GM19099 (cell line): ENCODE data around the gene SLC16A9.

Source experiments
- POLR2A ChIP-seq: IDR thresholded peaks from 3 replicates; pipeline ENCODE4 v1.6.1; 2011; ENCODE audit warnings: low read depth; ENCODE audit not compliant: insufficient read length; ENCODE audit errors: extremely low read depth

The SLC16A9 gene

GRCh38 chr10:59709395-59710125 is at the start of gene SLC16A9:
TSS of gene SLC16A9 (minus strand) at chr10:59709850. CDS start at chr10:59684291, 25,559 bp downstream.
- TF ChIP-seq POLR2A: peak; percentile 33

- TF ChIP-seq POLR2A: no peak
Measured at GRCh38 chr10:59757966-59758365, 48.3 kb upstream of the SLC16A9 start.

- TF ChIP-seq POLR2A: no peak
Measured at GRCh38 chr10:59754951-59755350, 45.3 kb upstream of the SLC16A9 start.

GRCh38 chr10:59753267-59753666 is 43.6 kb upstream of the SLC16A9 start, which contains the start of gene MRLN:
TSS of gene MRLN (minus strand) at chr10:59753455.
- no peak for TF ChIP-seq POLR2A

GRCh38 chr10:59752278-59752940 is 42.8 kb upstream of the SLC16A9 start:
- no peak for TF ChIP-seq POLR2A

- no peak for TF ChIP-seq POLR2A
Measured at GRCh38 chr10:59750155-59750945, 40.7 kb upstream of the SLC16A9 start.

GRCh38 chr10:59748834-59749233 is 39.2 kb upstream of the SLC16A9 start:
- TF ChIP-seq POLR2A: no peak

GRCh38 chr10:59745163-59745650 is 35.6 kb upstream of the SLC16A9 start:
- no peak for TF ChIP-seq POLR2A

GRCh38 chr10:59741583-59741982 is 31.9 kb upstream of the SLC16A9 start:
- TF ChIP-seq POLR2A: no peak

GRCh38 chr10:59741048-59741447 is 31.4 kb upstream of the SLC16A9 start:
- no peak for TF ChIP-seq POLR2A

GRCh38 chr10:59736749-59737148 is 27.1 kb upstream of the SLC16A9 start:
- TF ChIP-seq POLR2A: no peak

- TF ChIP-seq POLR2A: no peak
Measured at GRCh38 chr10:59735296-59735695, 25.6 kb upstream of the SLC16A9 start.

- no peak for TF ChIP-seq POLR2A
Measured at GRCh38 chr10:59734014-59734462, 24.4 kb upstream of the SLC16A9 start.

GRCh38 chr10:59724098-59724938 is 14.7 kb upstream of the SLC16A9 start:
- TF ChIP-seq POLR2A: no peak

- no peak for TF ChIP-seq POLR2A
Measured at GRCh38 chr10:59720377-59720776, 10.7 kb upstream of the SLC16A9 start.

- TF ChIP-seq POLR2A: no peak
Measured at GRCh38 chr10:59719374-59719773, 9.7 kb upstream of the SLC16A9 start.
